GM19240 (cell line): ENCODE data around the gene BCL6.

Source experiments
- DNase-seq: peaks from one replicate; pipeline ENCODE4 v3.0.0; 2011; ENCODE audit warnings: low spot score; ENCODE audit not compliant: insufficient read length

Gene BCL6

DNA sequence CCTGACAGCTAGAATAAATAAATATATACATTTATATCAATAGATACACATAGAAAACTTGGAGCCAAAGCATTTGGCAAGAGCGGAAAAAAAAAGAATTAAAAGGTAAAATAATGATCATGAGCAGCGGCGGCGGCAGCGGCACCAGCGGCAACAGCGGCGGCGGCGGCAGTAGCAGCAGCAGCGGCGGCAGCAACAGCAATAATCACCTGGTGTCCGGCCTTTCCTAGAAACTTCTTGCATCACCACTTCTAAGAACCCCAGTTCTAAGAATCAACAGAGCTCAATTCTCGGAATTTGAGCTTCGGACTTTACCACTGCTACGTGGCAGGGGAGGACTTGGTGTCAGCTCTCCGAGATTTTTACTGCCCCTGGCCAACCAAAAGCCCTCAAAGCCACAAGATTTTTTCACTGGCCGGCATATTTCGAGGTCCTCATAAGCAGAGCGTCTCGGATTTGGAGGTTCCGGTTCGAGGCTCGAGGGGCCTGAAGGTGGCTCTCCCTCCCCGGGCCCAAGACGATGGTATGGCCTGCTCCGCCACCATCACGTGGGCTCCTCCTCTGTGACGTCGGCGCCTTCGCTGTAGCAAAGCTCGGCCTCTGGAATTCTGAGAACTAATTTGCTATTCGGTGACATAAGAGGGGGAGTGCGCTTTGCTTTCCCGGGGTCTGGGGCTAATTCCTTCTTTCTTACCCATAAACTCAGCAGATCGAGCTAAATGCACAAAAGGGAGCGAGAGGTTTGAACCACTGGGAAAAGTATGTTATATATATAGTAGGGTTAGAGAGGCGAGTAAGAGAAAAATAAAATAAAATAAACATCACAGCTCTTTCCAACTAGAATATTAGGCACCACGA lies at the start of gene BCL6:
Gene BCL6, minus strand, starts transcription at position 268 of the 858 bp plus-strand sequence. CDS start 11,775 bp downstream, outside the sequence.
- DNase-seq, result peak; percentile 38

DNA sequence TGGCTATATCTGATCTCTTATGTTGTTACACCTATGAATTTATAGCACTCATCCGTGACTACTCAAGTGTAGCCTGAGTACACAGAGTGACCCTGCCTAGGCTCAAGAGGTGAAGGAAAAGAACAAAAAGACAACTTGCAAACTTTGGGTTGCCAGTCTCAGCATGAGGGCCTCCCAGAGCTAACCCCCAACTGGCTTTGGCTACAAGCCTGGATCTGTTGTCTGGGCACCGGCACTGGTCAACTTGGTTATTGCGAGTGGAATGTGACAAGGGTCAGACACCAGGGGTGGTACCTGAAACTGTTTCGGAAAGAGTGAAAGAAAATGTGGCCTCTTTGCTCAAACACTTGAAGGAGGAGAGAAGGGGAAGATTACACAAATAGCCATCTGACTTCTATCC lies 49.5 kb upstream of the BCL6 start:
- no peak for DNase-seq

DNA sequence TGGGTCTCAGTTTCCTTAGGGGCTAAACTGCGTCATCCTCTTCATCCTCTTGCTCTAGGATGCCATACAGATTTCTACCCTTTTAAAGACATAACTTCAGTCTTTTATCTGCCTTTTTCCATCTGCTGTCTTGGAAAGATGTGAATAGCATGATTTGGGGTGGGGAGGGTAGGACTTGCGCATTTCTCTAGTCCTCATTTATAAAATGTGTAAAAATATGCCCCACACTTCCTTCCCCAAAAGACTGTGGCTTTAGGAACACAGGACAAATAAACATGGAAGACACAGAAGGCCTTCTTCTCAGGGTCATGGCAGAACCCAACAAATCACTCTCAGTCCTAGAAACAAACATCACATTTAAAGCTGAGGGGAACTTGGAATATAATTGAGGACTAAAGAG lies 48.4 kb upstream of the BCL6 start:
- no peak for DNase-seq

DNA sequence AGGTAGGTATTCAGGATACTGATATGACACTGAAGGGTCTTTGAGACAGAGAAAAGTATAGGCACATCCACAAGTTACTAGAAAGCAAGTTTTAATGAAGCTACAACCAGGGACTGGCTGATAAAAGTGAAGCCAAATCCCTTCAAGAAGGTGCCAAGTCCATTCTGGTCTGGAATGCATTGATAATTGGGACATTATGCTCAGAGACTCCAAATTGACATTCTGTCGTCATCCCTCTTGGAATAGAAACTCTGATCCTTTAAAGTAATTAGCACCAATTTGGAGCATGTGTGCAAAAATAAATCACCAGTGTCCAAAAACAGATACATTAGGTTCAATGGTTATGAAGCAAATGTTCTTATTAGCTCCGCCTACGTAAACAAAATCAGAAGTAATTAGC lies 47.3 kb upstream of the BCL6 start:
- no peak for DNase-seq

DNA sequence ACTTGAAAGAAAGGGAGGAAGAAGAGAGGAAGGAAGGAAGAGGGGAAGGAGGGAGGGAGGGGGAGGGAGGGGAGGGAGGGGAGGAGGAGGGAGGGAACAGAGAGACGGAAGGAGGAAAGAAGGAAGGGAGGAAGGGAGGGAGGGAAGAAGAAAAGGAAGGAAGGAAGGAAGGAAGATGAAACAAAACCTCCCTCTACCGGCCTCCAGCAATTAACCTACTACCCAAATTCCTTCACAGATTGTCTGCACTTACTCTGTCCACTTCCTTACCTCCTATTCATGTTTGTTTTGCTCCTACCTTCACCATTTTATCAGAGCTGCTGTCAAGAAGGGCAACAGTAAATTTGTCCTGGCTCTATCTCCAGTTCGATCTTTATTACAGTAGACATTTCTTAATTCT lies 44.6 kb upstream of the BCL6 start:
- DNase-seq, result no peak

DNA sequence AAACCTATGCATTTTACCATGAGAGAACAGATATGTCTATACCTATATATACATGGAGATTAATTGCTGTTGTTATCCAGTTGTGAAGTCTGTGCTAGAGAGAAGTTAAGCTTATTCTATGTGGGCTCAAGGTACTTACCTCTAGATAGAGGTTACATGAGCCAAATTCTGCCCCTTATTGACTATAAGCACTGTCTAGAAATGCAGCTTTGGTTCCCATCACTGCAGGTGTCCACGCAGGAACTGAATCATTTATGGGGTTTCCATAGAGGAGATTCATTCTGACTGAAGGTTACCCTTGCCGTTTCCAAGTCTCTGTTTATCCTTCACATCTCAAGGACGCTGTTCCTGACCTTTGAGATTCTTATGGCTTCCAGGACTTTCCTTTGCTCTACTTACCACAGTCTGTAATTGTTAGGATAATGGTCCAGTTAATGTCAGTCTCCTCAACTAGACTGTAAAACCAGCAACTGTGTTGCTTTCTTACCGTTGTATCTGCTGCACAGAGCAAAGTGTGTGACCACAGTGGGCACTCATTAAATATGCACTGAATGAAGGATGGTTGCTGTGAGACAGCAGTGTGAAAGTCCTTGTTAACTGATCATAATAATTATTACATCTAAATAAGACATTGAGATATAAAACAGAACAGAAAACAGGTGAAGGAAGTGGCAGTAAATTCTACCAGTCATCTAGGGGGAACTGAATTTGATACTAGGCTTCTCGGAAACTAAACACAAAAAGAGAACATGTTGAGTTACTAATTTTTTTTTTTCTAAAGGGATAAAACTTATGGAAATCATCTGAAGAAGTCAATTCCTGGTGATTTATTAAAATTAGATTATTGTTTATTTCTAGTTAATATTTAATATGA lies 44.0 kb upstream of the BCL6 start:
- no peak for DNase-seq

DNA sequence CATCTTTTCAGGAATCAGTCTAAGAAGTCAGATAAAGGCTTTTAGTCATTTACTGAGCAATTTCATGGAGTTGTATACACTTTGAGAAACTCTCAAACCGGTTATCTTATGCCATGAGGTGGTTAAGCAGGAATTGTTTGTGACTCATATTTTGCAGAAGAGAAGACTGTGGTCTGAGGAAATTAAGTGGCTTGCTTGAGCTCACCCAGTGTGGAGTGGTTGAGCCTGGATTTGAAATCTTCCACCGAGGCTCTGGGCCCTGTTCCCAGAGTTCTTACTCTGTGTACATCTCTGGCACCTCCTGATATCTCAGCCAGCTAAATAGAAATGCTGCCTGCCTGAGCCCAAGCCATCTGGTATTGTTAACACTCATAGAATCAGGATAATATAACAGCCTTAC lies 37.8 kb upstream of the BCL6 start:
- no peak for DNase-seq

DNA sequence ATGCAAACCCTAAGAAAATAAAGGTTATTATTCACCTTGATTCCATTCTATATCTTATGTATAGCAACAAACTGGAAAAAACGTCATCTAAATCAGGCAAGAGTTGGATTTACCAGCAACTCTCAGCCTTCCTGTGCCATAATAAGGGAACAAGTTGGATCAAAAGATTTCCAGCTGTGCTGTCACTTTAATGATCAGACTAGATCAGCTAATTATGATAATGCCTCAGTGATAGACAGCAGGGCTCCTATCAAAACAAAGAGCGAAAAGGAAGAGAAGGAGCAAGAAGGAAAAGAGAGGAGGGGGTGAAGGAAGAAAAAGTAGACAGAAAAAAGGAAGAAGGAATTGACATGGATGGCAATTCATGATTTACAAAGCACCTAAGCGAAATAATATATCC lies 36.7 kb upstream of the BCL6 start:
- DNase-seq, result no peak

DNA sequence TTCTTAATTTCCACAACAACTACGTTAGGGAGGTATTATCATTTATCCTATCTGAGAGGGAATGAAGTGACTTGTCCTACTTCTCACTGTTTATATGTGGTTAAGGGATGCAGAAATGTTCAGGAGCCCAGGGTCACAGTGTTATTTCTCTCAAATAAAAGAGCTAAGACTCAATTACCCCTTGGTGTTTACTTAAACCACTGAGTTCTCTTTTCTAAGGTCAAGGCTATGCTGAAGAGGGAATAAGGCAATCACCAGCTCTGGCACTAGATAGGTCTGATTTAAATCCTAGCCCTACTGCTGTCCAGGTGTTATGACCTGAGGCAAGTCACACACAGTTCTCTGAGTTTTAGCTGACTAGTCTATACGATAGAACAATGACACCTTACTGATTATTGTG lies 35.7 kb upstream of the BCL6 start:
- DNase-seq, result no peak

DNA sequence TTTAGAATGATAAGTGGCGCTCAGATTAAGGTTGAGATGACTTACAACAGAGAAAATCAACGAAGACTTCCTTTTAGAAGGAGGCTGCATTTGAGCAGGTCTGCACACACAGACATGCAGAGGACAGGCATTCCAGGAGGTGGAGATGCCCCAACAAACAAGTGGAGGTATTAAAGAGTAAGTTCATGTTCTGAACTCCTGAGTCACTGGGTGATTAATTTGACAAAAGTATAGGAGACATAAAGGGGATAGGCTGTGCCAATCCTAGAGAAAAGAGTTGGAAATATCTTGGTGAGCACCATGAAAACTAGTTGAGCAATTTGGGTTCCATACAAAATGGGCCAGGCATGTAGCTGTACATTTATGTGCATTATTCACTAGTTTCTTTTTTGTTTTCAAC lies 33.5 kb upstream of the BCL6 start:
- DNase-seq, result no peak

DNA sequence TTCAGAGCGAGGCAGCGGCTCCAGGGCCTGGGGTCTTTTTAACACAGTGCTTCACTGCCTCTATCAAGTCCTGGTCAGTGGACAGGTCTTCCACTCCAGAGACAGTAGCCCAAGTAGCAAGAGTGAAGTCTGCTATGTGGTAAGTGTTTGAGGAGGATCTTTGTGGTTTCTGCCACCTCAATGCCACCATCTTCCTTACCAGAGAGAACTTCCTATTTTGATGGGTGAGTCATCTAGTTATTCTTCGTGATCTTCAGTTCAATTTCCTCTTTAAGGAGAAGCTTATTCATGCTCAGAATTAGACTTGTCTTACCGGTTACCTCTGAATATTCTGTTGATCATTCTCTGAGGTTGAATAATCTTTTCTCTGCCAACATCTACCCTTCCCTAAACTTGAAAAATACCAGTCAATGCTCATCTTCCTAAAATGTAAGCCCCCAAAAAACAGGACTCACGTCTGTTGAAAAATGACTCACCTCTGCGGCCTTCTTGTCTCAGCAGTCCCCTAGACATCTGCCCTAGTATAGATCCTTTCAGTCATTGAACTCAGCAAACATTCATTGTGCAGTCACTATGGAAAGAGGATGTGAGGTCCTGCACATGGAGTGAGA lies 32.2 kb upstream of the BCL6 start:
- DNase-seq, result no peak

DNA sequence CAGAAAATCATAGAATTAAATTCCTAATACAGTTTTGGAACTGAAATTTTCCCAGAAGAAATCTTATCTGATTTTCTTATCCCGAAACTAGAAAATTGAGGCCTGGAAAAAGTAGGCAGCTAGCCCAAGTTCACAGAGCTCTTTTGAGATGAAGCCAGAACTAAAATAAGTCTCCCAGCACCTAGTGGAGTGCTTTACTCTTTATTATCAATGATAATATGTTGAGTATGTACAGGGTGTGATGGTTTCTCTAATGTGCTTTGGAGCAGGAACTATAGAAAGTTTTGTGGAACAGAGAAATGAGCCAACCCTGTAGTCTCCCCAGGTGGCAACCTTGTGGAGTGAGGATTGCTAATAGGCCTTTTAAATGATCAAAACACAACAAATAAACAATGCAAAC lies 30.3 kb upstream of the BCL6 start:
- no peak for DNase-seq

DNA sequence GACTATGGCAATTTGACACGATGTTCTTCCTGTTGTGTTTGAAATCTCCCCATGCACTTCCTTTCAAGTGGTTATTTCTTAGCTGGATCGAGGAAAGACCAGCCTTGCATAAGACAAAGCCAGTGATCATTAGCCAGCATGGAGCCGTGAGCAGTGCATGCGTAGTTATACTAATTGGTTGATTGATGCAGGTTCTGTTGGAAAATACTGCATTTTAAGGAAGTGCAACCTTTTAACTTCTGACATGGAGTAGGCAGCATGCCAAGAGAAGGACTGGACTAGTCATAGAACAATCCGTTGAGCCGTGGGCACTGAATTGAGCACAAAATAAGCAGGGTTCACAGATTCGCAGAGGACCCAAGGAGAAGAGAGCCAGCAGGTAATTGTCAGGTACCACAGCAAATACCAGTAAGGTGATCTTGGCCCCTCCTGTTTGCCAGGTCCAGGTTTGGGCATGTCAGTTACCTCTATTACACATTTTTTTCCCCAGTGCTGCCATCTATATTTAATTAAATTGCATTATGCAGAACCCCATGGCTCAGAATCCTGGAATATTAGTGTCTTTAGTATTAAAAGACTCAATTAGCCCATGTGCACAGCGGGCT lies 29.0 kb upstream of the BCL6 start:
- DNase-seq, result no peak

DNA sequence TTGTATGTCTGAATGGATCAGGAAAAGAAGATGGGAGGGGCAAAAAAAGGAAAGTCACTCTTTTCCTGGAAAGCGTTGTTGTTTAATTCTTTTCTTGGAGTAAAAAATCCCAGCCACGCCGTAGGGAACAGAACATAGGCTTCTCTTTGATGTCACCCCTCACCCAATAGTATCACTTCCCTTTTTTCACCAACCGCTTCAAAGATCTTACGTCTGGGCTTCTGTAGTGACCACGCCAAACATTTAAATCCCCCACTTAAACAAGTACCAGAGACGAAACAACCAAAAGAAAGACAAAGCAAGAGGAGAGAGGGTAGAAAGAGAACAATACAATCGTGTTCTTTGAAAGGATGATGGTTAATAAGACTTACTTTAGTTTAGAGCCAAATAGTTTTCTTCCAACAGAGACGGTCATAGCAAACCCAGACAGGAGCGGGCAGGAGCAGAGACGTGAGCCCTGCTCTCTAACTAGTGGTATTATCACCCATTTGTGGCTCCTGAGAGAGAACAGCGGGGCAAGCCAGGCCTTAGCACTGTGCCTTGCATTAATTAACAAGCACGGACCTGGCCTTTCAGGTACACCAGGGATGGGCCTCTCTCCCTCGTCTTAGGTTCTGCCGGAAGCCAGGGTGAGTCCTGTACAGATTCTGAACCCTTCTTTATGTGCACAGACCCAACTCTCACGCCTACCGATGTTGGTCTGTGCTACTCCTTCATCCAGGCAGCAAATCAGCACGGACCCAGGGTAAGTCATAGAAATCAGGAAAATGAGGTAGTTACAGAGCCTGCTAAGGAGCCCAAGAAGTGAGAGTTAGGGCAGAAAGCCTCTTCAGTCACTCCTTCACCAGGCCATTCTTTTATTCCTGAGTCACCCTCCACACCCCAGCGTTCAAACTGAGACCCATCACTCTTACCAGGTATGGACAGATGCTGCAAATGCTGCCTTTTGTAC lies 28.2 kb upstream of the BCL6 start:
- peak; percentile 27 for DNase-seq

DNA sequence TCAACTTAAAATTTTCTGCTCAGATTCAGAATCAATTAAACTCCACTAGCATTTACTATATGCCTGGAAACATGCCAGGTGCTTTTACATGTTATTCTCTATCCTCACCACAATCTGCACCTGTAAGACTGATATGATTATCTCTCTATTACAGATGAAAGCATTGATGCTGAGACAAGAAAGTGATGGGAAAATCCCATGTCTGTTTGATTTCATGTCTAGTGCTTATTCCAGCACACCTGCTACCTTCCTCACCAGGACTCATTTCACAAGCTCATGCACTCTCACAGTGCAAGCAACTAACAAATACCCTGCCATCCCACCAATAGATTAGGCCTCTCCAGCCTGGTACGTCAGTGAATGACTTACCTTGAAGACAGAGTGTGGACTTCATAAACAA lies 25.0 kb upstream of the BCL6 start:
- no peak for DNase-seq

DNA sequence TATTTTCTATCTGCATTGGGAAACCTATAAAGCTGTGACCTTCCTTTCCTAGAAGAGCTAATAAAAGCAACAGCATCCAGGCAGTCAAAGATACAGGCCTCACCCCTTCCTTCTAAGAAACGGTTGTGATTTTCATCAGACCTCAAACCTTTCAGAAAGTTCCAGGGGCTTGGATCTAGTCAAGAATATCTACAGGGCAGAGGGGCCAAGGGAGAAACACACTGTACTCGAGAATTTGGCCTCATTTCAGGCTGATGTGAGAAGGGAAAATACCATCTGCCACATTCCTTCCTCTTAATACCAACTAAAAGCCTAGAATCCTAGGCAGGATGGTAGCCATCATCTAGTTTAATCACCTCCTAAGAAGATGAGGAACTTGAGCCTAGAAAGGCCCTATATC lies 24.5 kb upstream of the BCL6 start:
- no peak for DNase-seq

DNA sequence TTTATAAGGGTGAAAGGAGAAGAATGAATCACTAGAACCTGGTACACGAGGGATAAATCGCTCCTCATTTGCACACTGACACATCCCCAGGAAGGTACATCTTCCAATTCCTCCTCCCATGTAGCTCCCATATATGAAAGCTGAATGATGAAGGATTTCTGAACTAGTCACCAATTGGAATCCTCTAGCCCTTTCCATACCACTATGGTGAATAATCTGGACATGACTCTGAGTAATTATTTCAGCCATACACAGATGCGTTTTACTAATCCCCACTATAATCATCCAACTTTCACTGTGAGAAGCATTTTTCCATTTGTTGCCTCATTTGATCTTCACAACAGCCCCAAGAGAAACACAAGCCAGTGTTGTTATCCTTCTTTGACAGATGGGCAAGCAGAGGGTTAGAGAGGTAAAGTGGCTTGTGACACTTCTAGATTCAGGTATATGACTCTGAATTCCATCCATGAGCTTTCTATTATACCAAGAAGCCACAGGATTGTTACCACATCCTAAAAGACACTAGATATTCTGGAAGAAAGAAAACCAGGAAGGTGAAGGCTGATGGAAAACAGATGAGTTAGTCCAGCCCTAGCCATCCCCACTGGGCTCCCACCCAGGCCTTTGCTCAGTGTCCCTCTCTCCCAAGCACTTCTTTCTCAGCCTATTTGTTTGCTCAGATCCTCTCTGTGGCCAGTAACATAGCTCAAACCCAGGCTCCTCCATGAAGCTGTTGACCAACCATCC lies 22.2 kb upstream of the BCL6 start:
- DNase-seq, result no peak

DNA sequence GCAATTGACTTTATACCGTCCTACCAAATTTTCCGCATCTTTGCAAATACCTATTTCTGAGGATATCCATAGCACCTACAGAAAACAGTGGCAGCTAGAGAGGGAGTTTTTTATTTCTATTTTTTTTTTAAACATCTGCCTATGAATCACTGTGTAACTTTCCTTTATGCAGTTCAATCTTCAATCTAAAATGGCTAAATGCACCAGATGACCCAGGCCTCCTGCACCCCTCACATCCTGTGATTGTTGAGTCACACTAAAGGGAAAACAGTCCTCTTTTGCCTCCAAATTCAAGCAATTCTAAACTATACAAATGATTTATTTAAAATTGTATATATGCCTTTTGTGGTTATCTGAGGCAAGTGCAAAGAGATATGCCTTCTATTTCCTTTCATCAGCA lies 20.1 kb upstream of the BCL6 start:
- DNase-seq, result no peak

DNA sequence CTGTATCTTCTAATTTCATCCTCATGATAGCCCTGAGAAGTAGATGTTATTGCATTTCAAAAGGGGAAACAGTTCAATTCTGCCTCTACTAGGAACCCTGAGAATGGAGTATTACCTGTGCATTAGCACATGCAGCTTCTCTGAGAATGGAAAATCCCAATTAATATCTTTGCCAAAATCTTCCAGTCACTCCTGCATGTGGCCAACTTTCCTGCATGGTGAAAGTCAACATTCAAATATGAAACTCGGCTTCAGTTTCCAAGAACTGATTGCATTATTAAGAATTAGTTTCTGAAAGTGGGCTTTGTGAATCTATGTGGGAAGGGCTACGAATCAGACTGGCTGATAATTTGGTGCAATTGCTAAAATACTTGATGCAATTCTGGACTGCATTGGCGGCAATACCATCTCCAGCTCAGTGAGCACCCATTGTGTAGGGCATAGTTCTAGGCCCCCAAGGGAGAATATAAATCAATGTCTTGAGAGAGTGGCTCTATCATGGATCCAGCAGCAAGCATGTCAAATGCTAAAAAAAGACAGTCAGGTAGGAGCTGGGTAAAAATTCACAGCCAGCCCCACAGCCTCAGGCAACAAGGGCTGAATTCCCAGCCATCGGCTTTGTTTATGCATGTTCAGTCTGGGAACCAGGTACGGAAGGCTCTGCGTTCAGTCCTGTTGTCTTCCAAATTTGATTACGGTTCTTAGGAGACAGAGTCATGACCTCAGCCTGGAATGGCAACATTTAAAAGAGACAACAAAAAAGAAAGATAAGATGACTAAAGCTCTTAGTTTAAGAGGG lies 18.8 kb upstream of the BCL6 start:
- DNase-seq, result no peak
